HG02623 (cell line): ENCODE results near the gene TMEM156.
"Not testable (repeated sequence)": the region's sequence is repeated elsewhere in the genome, so short reads cannot be mapped to it uniquely, and the experiment has no call there.

ENCODE experiments used
- ATAC-seq: cut with Tn5 transposase; IDR thresholded peaks from one replicate; pipeline ENCODE4 v1.9.1; 2021; ENCODE audit warnings: moderate library complexity; ENCODE audit not compliant: unreplicated experiment

The TMEM156 gene

DNA sequence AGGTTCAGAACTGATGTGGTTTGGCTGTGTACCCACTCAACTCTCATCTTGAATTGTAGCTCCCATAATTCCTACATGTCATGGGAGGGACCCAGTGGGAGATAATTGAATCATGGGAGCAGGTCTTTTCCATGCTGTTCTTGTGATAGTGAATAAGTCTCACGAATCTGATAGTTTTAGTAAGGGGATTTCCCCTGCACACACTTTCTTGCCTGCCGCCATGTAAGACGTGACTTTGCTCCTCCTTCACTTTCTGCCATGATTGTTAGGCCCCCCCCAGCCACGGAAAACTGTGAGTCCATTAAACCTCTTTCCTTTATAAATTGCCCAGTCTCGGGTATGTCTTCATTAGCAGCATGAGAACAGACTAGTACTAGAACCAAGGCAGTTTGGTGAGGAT is 73.0 kb downstream of the TMEM156 start:
- not testable (repeated sequence) for ATAC-seq

DNA sequence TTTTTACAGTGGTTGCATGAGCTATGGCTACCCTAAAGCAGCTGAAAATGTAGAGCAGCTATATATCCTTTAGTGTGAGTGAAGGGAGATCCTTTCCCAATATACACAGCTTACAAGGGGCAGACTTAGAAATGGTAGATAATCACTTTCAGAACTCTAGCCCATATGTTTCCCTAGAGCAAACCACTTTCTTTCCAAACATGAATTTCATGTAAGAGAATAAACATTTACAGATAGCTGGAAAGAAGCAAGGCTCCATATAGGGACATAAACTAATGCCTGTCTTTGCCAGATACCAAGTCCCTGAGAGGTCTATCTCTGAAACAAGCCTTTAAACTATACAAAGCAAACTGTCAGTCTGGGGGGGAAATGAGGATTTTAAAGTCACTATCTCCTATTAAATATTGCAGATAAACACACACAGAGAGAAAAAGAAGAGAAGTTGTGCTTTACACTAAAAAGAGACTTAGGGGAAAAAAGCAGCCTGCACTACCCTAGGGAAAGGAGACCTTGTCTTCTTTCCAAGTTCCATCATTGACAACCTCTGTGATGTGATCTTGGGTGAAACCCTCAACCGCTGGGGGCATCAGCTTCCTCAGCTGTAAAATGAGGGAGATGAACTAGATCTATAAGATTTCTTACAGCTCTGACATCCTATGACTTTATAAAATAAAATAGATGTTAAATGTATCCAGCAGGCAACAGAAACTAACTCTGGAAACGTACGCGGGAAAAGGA is 73.6 kb downstream of the TMEM156 start:
- no peak for ATAC-seq

GRCh38 chr4:38957893-38958292 is 74.3 kb downstream of the TMEM156 start:
- no peak for ATAC-seq

- no peak for ATAC-seq
Measured at GRCh38 chr4:38957261-38957815, 74.9 kb downstream of the TMEM156 start.

GRCh38 chr4:38955957-38956356 is 76.3 kb downstream of the TMEM156 start:
- ATAC-seq: no peak

DNA sequence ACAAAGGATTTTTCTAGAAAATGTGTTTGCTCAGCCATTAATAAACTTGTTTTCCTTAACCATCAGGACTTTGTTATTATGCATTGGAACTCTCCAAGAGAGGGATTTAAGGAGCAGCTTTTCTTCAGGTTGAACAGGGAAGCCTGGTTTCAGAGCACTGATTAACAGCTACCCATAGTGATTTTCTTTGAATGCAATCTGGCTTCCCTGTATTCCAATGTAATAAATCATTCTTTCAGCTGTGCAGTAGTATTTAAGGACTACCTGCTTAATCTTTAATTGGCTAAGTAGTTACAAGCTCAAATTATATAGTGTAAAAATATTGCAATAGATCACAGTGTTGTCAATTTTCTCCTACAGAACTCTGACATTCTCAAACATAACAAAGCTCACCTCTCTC is 77.5 kb downstream of the TMEM156 start:
- ATAC-seq: no peak

GRCh38 chr4:38952017-38952416 is 80.2 kb downstream of the TMEM156 start:
- ATAC-seq: no peak

- ATAC-seq: no peak
Measured at GRCh38 chr4:38951598-38951997, 80.6 kb downstream of the TMEM156 start.

- no peak for ATAC-seq
Measured at GRCh38 chr4:38950734-38951133, 81.5 kb downstream of the TMEM156 start.

DNA sequence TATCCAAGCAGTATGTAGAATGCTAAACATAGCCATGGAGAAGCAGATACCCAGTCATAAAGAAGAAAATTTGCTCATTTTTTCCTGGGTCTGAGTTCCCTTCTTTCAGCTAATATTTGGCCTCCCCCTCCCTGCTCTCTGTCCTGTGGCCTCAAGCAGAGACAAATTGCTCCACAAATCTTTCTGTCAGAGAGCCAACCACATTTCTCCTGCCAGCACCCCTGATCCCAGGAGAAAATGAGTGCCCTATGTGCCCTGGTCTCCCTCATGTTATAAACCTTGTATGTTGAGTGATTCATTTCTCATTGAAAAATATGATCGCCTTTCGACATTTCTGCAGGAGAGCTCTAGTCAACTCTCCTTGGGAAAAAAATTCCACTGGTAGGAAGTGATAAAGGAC is 82.0 kb downstream of the TMEM156 start:
- no peak for ATAC-seq

GRCh38 chr4:38949411-38950051 is 82.7 kb downstream of the TMEM156 start:
- no peak for ATAC-seq

DNA sequence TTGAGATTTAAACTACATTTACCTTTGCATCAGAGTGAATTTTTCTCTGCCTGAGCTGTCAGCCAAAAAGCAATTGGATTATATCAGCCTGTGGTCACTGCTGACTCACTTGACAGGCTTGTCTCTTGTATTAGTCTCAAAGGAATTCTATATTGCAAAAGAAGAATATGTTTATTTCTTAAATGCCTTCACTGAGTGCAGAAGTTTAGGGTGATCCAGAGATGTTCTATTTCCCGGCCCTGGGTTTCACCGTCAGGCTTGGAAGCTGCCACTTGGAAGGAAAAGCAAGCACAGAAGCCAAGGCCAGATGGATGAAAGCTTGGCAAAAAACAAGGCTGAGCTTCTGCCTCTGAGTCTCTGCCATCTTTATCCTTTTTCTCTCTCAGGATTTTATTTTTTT is 83.7 kb downstream of the TMEM156 start:
- no peak for ATAC-seq

DNA sequence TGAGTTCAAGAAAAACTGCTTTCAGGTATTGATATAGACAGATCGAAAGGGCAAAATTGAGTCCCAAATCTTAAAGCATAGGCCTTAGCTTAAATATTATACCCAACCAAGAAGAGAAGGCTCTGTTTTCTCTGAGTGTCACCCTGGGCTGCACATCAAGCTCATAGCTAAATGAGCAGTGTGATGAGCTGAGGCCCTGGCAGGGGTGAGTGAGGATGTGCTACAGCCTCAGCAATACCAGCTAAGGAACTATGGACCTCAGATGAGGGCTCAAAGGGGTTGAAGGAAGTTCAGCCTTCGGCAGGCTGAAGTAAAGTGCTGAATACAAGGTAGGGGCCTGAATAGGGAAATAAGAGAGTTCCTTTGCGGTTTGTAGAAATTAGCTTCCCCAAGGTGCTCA is 85.3 kb downstream of the TMEM156 start:
- no peak for ATAC-seq

DNA sequence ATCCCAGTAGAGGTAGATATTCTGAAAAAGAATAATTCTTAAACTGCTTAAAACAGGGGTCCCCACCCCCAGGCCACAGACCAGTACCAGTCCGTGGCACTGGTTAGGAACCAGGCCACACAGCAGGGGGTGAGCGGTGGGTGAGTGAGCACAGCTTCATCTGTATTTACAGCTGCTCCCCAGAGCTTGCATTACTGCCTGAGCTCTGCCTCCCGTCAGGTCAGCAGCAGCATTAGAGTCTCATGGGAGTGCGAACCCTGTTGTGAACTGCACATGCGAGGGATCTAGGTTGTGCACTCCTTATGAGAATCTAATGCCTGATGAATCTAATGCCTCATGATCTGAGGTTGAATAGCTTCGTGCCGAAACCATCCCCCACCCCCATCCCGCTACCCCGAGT is 87.8 kb downstream of the TMEM156 start:
- ATAC-seq: no peak

- ATAC-seq: no peak
Measured at GRCh38 chr4:38943343-38943742, 88.9 kb downstream of the TMEM156 start.

DNA sequence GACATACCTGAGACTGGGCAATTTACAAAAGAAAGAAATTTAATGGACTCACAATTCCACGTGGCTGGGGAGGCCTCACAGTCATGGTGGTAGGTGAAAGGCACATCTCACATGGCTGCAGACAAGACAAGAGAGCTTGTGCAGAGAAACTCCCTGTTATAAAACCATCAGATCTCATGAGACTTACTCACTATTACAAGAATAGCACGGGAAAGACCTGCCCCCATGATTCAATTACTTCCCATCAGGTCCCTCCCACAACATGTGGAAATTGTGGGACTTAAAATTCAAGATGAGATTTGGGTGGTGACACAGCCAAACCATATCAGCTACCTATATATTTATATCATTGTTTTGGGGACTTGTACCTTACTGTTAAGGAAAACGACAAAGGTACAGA is 90.3 kb downstream of the TMEM156 start:
- not testable (repeated sequence) for ATAC-seq

GRCh38 chr4:38940476-38940875 is 91.7 kb downstream of the TMEM156 start:
- no peak for ATAC-seq

- peak; percentile 91 for ATAC-seq
Measured at GRCh38 chr4:38939165-38939564, 93.0 kb downstream of the TMEM156 start.

- ATAC-seq: no peak
Measured at GRCh38 chr4:38935391-38936073, 96.7 kb downstream of the TMEM156 start.

DNA sequence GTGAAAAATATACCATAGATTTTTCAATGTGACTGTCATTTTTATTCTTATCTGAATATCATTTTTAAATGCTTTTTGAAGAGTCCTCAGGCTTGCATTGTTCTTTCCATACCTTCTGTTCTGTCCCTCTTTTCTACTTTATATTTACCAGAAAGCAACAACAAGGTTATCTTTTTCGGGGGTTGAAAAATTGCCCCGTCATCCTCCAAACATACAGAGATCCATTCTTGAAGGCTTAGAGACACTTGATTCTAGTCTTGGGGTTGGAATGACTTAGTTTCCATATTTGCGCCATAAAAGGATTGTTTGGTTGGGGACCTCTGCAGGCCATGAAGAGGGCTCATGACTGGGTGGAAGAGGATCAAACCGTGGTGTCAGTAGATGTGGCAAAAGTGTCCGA is 101.1 kb downstream of the TMEM156 start:
- no peak for ATAC-seq

DNA sequence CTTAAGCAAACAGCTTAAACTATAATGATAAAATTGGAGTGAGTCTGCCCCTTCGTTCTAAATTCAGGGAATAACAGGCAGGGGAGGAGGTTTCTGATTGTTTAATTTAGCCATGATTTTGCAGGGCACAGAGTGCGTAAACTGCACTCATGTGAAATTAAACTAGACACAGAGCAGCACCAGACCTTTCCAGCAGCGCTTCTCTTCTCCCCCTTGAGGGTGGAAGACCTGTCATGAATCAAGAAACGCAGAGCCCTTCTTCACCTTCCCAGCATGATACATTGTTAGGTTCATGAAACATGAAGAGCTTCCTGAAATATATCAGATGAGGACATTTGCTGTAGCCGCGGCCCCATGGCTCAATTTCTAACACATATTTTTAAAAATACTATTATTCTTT is 101.5 kb downstream of the TMEM156 start:
- ATAC-seq: no peak

DNA sequence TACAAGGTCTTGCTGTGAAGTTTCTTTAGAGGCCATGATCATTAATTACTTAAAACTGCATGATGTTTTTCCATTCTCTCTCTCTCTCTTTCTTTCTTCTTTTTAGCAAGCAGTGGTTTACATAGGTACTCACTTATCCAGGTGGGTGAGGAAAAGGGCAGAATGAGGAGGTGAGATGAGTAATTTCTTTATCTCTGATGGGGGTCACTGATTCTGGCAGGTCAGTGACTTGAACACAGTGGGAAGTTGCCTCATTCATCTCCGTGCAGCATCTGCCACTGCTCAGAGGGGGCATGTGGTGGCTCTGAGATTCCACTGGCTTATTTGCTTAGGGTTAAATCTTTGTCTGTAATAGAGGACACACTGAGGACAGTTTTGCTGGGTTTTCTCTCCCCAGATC is 102.0 kb downstream of the TMEM156 start:
- peak; percentile 45 for ATAC-seq
